GM12874 (cell line): ENCODE results near the gene KIAA0232.

ENCODE experiments used
- TF ChIP-seq, protein P1 (sequence below): IDR thresholded peaks from 2 replicates; pipeline ENCODE4 v1.5.1; 2011; ENCODE audit warnings: low read depth, mild to moderate bottlenecking, control low read depth, low read length, moderate library complexity; ENCODE audit not compliant: insufficient read depth

Gene KIAA0232

DNA sequence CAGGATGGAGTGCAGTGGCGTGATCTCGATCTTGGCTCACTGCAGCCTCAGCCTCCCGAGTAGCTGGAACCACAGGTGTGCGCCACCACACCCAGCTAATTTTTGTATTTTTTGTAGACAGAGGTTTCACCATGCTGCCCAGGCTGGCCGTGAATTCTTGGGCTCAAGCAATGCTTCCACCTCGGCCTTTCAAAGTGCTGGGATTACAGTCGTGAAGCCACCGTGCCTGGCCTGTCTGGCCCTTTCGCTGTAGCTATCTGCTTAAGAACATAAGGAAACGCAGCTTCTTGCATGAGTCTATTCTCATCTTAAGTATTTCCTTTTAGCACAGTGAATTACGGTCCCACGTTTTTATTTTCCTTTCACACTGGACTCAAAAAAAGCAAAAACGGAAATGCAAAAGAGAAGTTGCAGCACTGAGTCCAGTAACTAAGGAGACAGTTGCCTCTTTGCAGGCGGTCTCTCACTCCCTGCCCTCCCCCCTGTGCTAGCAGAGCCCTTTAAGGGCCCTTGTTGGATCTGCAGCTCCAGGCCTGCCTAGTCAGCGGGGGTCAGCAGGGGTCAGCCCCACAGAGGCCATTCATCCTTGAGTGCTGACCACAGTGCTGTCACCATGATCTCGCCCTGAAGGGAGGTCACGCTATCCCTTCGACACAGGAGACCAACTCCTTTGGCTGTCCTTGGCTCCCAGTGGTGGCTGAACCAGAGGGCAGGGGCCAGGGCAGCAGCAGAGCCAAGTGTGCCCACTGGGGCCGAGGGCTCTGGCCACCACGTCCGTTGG, 105.3 kb downstream of the KIAA0232 start:
- TF ChIP-seq, protein P1, sequence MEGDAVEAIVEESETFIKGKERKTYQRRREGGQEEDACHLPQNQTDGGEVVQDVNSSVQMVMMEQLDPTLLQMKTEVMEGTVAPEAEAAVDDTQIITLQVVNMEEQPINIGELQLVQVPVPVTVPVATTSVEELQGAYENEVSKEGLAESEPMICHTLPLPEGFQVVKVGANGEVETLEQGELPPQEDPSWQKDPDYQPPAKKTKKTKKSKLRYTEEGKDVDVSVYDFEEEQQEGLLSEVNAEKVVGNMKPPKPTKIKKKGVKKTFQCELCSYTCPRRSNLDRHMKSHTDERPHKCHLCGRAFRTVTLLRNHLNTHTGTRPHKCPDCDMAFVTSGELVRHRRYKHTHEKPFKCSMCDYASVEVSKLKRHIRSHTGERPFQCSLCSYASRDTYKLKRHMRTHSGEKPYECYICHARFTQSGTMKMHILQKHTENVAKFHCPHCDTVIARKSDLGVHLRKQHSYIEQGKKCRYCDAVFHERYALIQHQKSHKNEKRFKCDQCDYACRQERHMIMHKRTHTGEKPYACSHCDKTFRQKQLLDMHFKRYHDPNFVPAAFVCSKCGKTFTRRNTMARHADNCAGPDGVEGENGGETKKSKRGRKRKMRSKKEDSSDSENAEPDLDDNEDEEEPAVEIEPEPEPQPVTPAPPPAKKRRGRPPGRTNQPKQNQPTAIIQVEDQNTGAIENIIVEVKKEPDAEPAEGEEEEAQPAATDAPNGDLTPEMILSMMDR = no peak

DNA sequence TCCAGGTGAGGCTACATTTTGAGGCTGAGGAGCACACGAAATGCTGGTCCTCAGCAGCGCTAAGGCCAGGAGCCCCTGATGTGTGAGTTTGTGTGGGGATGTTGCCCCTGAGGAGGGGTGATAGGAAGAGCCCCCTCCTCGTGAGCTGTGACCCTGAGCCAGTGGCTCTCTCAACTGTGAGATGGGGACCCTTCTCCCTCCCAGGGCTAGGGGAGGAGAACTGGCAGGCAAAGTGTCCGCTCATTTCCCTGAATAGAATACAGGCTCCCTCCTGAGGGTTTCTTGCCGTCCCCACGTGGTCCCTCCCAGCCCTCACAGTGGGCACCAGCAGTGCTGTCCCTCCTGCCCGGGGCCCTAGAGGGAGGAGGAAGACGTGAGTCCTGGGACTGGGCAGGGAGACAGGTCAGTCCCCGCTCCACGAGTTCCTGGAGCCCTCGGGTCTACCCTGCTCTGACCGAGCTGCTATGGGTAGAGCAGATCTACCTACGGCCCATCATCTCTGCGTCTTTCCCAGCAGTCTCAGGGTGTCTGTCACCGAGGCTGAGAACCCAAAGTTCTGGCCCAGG, 106.1 kb downstream of the KIAA0232 start:
- TF ChIP-seq, protein P1 = no peak

- TF ChIP-seq, protein P1 = no peak
These were observed 106.7 kb downstream of the KIAA0232 start for GRCh38 chr4:6889101-6889735.

DNA sequence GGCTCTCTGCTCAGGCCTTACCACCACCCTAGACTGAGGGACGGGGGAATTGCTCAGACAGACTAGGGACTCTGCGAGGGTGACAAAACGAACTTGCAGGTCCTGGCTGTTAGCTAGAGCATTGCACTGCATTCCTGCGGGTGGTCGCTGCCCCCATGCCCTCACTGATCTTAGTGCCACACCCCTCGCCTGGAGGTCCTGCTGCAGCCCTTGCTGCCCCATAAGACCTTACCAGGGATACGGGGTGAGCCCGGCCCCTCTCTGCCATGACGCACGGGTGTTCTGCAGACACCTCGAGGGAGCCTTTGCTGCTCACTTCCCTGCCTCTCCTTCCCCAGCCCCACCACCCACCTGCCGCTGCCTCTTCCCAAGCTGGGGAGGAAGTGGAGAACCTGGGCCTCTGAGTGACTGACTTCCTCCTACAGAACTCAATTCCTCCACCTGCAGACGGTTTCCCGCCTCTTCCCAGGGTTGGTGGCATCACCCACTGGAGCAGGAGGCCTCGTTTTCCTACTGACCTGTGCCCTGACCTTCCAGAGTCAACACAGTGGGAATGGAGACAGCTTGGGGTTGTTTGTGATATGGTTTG, 107.3 kb downstream of the KIAA0232 start:
- TF ChIP-seq, protein P1 = no peak

DNA sequence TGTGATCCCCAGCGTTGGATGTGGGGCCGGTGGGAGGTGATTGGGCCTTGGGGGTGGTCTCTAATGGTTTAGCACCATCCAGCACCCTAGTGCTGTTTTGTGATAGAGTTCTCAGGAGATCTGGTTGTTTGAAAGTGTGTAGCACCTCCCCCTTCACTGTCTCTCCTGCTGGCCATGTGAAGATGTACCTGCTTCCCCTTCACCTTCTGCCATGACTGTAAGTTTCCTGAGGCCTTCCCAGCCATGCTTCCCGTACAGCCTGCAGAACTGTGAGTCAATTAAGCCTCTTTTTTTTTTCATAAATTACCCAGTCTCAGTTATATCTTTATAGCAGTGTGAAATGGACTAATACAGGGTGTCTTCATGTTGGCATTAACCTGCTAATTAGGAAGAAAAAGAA, 107.8 kb downstream of the KIAA0232 start:
- TF ChIP-seq, protein P1 = no peak

GRCh38 chr4:6891436-6892170, 109.1 kb downstream of the KIAA0232 start:
- TF ChIP-seq, protein P1 = no peak
